Glutamatergic neuron (in vitro differentiated cells): ENCODE measurements around the gene ATP6V0A4. TPM values are rescaled to one million over a fixed set of nuclear protein-coding genes. Genes with fewer than 3 reads are reported as not detected.

ENCODE experiments used
- DNase-seq: peaks from one replicate; pipeline ENCODE4 v3.0.0; 2022
- H3K27ac Mint-ChIP-seq: one replicate; pipeline ENCODE4 v1.8.0; 2020; ENCODE audit warnings: mild to moderate bottlenecking, mixed read lengths, inconsistent platforms; ENCODE audit not compliant: unreplicated experiment
- H3K27me3 Mint-ChIP-seq: one replicate; pipeline ENCODE4 v1.8.0; 2020; ENCODE audit warnings: mild to moderate bottlenecking, moderate library complexity, mixed read lengths, inconsistent platforms; ENCODE audit not compliant: unreplicated experiment
- H3K36me3 Mint-ChIP-seq: one replicate; pipeline ENCODE4 v1.8.0; 2020; ENCODE audit warnings: mild to moderate bottlenecking, mixed read lengths, inconsistent platforms; ENCODE audit not compliant: unreplicated experiment
- H3K4me1 Mint-ChIP-seq: one replicate; pipeline ENCODE4 v1.8.0; 2020; ENCODE audit warnings: mild to moderate bottlenecking, low read depth, mixed read lengths, inconsistent platforms; ENCODE audit not compliant: unreplicated experiment
- H3K4me3 Mint-ChIP-seq: one replicate; pipeline ENCODE4 v1.8.0; 2020; ENCODE audit warnings: mild to moderate bottlenecking, mixed read lengths, inconsistent platforms; ENCODE audit not compliant: unreplicated experiment
- H3K9me3 Mint-ChIP-seq: one replicate; pipeline ENCODE4 v1.8.0; 2020; ENCODE audit warnings: mild to moderate bottlenecking, moderate library complexity, mixed read lengths, inconsistent platforms; ENCODE audit not compliant: unreplicated experiment
- total RNA-seq: library from RNA; stranded (reverse); fragmentation: NEBNext Ultra II Directional; extraction: Animal tissue kit (Norgen Biotek cat#: 25700); gene quantifications from one replicate; pipeline ENCODE4 v1.2.1, GENCODE V29; 2021; ENCODE audit not compliant: unreplicated experiment
- TF ChIP-seq, protein P1 (sequence below): fragments of 200-600 bp; sonication (generic); IDR thresholded peaks from one replicate; pipeline ENCODE4 v1.5.0; 2021; ENCODE audit not compliant: partially characterized antibody, unreplicated experiment

The ATP6V0A4 gene
- total RNA-seq, 1 donor from 2014 or later = not detected

- Mint-ChIP-seq H3K27ac (no peak overlapping the region), H3K4me1 (no peaks in the 10 kb centered on the region), H3K4me3 (no peak overlapping the region), H3K36me3 (no peaks in the 10 kb centered on the region), H3K27me3 (no peaks in the 10 kb centered on the region), H3K9me3 (peaks cover 2% of the 10 kb centered on the region)
- TF ChIP-seq, protein P1, sequence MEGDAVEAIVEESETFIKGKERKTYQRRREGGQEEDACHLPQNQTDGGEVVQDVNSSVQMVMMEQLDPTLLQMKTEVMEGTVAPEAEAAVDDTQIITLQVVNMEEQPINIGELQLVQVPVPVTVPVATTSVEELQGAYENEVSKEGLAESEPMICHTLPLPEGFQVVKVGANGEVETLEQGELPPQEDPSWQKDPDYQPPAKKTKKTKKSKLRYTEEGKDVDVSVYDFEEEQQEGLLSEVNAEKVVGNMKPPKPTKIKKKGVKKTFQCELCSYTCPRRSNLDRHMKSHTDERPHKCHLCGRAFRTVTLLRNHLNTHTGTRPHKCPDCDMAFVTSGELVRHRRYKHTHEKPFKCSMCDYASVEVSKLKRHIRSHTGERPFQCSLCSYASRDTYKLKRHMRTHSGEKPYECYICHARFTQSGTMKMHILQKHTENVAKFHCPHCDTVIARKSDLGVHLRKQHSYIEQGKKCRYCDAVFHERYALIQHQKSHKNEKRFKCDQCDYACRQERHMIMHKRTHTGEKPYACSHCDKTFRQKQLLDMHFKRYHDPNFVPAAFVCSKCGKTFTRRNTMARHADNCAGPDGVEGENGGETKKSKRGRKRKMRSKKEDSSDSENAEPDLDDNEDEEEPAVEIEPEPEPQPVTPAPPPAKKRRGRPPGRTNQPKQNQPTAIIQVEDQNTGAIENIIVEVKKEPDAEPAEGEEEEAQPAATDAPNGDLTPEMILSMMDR = no peak
- no peak for DNase-seq
Measured at GRCh38 chr7:138838166-138838565, 40.2 kb upstream of the ATP6V0A4 start.

DNA sequence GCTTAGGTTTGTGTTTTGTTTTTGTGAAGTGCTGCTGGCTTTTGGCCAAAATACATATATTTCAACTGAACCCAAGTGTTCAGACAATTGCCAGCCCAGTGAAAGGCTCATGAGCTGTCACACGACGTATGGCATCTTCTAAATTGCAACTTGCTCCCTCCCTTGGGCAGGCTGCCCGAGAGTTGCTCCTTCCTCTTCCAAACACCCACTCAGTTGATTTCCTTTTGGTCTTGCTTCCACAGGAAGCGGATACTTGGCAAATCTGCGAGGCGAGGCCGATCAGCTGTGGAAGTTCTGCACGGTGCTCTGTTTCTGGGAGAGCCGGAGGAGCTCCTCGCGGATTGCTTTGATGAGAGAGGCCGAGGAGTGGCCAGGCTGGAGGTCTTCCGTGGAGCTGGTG is 39.6 kb upstream of the ATP6V0A4 start:
- DNase-seq = no peak

DNA sequence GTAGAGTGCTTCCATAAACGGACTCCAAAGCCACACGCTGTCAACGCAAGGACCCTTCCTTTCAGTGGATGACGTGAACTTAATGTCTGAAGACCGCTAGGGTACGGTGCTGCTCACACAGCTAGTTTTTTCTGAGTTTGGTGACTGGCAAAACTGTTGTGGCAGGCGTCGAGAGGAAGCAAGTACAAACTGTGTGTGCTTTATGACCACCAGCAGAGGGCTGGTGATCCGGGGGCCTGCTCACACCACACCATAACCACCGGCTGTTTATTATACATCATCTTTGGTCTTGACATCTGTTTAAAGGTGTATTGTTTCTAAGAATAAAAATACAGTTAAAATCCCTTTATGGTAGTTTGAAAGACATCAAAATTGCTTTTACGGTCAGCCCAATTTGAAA is 37.1 kb upstream of the ATP6V0A4 start:
- Mint-ChIP-seq H3K36me3 (no peaks in the 10 kb centered on the region), H3K4me3 (no peak overlapping the region), H3K9me3 (no peaks in the 10 kb centered on the region), H3K27me3 (no peaks in the 10 kb centered on the region), H3K27ac (no peak overlapping the region), H3K4me1 (no peaks in the 10 kb centered on the region)
- TF ChIP-seq, protein P1 = no peak
- DNase-seq = no peak

More for the DNA sequence above, 39.6 kb upstream of the ATP6V0A4 start:
- H3K27me3 Mint-ChIP-seq = no peaks in the 10 kb centered on the region
- H3K4me3 Mint-ChIP-seq = no peak overlapping the region
- H3K4me1 Mint-ChIP-seq = no peaks in the 10 kb centered on the region
- no peak overlapping the region for H3K27ac Mint-ChIP-seq
- H3K36me3 Mint-ChIP-seq = no peaks in the 10 kb centered on the region
- H3K9me3 Mint-ChIP-seq = peaks cover 2% of the 10 kb centered on the region
- TF ChIP-seq, protein P1 = no peak

DNA sequence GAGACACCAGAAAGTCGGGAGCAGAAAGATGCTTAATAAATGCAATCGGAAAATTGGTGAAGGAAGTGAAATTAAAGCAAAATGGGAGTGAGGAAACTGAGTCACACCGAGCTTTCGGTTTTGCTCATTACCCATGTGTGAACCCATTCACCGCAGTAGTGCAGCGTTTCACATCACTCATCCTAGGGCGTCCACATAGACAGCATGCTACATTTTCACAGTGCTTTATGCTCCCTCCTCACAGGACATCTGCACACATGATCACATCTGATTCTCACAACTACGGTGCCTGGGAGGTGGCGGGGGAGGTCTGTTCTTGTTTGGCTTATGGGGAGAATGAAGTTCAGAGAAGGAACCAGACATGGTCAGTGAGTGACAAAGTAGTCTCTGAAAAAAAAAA is 36.6 kb upstream of the ATP6V0A4 start:
- Mint-ChIP-seq H3K36me3 (no peaks in the 10 kb centered on the region), H3K27me3 (no peaks in the 10 kb centered on the region), H3K4me1 (no peaks in the 10 kb centered on the region), H3K27ac (no peak overlapping the region), H3K4me3 (no peak overlapping the region), H3K9me3 (no peaks in the 10 kb centered on the region)
- DNase-seq = no peak
- TF ChIP-seq, protein P1 = no peak

DNA sequence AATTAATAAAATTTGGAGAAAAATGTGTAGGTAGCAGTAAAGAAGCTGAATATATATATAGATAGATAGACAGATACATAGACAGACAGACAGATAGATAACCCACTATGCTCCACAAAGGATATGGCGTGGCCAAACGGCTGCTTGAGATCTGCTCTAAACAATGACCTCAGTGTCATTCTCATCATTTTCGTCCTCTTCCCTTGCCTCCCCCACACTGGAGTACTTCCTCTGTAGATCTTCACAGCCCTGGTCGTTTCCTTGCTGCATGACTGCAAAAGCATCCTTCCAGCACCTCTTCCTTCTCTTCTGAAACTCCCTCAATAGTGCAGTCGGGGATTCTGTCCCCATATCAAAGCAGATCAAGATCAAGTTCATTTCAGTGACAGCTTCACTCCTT is 35.6 kb upstream of the ATP6V0A4 start:
- H3K27ac Mint-ChIP-seq = no peak overlapping the region
- no peak overlapping the region for H3K4me3 Mint-ChIP-seq
- no peaks in the 10 kb centered on the region for H3K9me3 Mint-ChIP-seq
- no peaks in the 10 kb centered on the region for H3K27me3 Mint-ChIP-seq
- TF ChIP-seq, protein P1 = no peak
- DNase-seq = no peak
- no peaks in the 10 kb centered on the region for H3K4me1 Mint-ChIP-seq
- H3K36me3 Mint-ChIP-seq = no peaks in the 10 kb centered on the region
